Smooth muscle cell (in vitro differentiated cells): ENCODE measurements around the gene DCLRE1B. TPM values are rescaled to one million over a fixed set of nuclear protein-coding genes. Genes with fewer than 3 reads are reported as not detected.

Experiments
- DNase-seq: peaks from one replicate; lab custom pipeline; 2025; ENCODE audit not compliant: unreplicated experiment; lab: John Stamatoyannopoulos, UW
- H2AFZ ChIP-seq: fragments of 200-600 bp; sonication (generic); 2 replicates; pipeline ENCODE4 v1.6.0; 2016; ENCODE audit warnings: antibody characterized with exemption, low read depth, mild to moderate bottlenecking
- H3F3A ChIP-seq: fragments of 200-600 bp; sonication (generic); 2 replicates; pipeline ENCODE4 v1.6.0; 2017; ENCODE audit warnings: antibody characterized with exemption, low read depth
- H3K27ac ChIP-seq: fragments of 200-600 bp; sonication (generic); 2 replicates; pipeline ENCODE4 v1.5.1; 2016; ENCODE audit warnings: low read depth, mild to moderate bottlenecking
- H3K27me3 ChIP-seq: fragments of 200-600 bp; sonication (generic); 2 replicates; pipeline ENCODE4 v1.6.1; 2016; ENCODE audit warnings: low read depth, mild to moderate bottlenecking
- H3K36me3 ChIP-seq: fragments of 200-600 bp; sonication (generic); 2 replicates; pipeline ENCODE4 v1.5.1; 2016; ENCODE audit warnings: low read depth
- H3K4me1 ChIP-seq: fragments of 200-600 bp; sonication (generic); 2 replicates; pipeline ENCODE4 v1.5.1; 2016; ENCODE audit warnings: low read depth
- H3K4me2 ChIP-seq: fragments of 200-600 bp; sonication (generic); 2 replicates; pipeline ENCODE4 v1.6.0; 2016; ENCODE audit warnings: mild to moderate bottlenecking
- H3K4me3 ChIP-seq: fragments of 200-600 bp; sonication (generic); 2 replicates; pipeline ENCODE4 v1.5.1; 2016; ENCODE audit warnings: mild to moderate bottlenecking
- H3K79me2 ChIP-seq: fragments of 200-600 bp; sonication (generic); 2 replicates; pipeline ENCODE4 v1.6.0; 2016; ENCODE audit warnings: low read depth, mild to moderate bottlenecking
- H3K9ac ChIP-seq: fragments of 200-600 bp; sonication (generic); 2 replicates; pipeline ENCODE4 v1.6.0; 2016; ENCODE audit warnings: low read depth
- H3K9me3 ChIP-seq: fragments of 200-600 bp; sonication (generic); replicated peaks from 2 replicates; pipeline ENCODE4 v1.5.1; 2016; ENCODE audit warnings: low read depth
- H4K20me1 ChIP-seq: fragments of 200-600 bp; sonication (generic); 2 replicates; pipeline ENCODE4 v1.6.0; 2016; ENCODE audit warnings: low read depth
- CTCF ChIP-seq: fragments of 200-600 bp; sonication (generic); IDR thresholded peaks from 2 replicates; pipeline ENCODE4 v1.5.1; 2017; ENCODE audit warnings: borderline replicate concordance, mild to moderate bottlenecking, antibody characterized with exemption; ENCODE audit not compliant: insufficient read depth, poor library complexity, severe bottlenecking
- WGBS: methylation state at CpG from one replicate; pipeline ENCODE4 v1.1.7; 2016; ENCODE audit warnings: low lambda C conversion rate; 5-methylcytosine and 5-hydroxymethylcytosine counted together
- polyA plus RNA-seq: library from polyadenylated mRNA; unstranded; fragments of >200 nt; fragmentation: Nextera tagmentation; extraction: Ambion mirVana; gene quantifications from 2 replicates; pipeline ENCODE4 v1.2.1, GENCODE V29; 2016
- total RNA-seq: library from RNA; depleted of rRNA; stranded (reverse); fragments of >200 nt; gene quantifications from 2 replicates; pipeline ENCODE4 v1.2.3, GENCODE V29; 2014

Gene DCLRE1B
- total and polyA plus RNA-seq, 2 experiments from 2014 or later: 5.9 to 11.0 TPM

GRCh38 chr1:113935970-113936369 is 30.8 kb downstream of the DCLRE1B start:
- peaks cover 100% of the 10 kb centered on the region for H4K20me1 ChIP-seq
- 91% methylated on average over 1 of the region's 1 CpG for WGBS

GRCh38 chr1:113937146-113937545 is 32.0 kb downstream of the DCLRE1B start:
- no peaks in the 10 kb centered on the region for H3K36me3 ChIP-seq
- no peaks in the 10 kb centered on the region for H3K9me3 ChIP-seq
- no peak overlapping the region for H3K4me2 ChIP-seq
- H3K27ac ChIP-seq: no peak overlapping the region
- no peaks in the 10 kb centered on the region for H3K27me3 ChIP-seq
- H3K9ac ChIP-seq: no peak overlapping the region
- H2AFZ ChIP-seq: no peak overlapping the region
- peaks cover 87% of the 10 kb centered on the region for H3K79me2 ChIP-seq
- TF ChIP-seq CTCF: no peak
- H3K4me3 ChIP-seq: no peak overlapping the region
- WGBS: 86% methylated on average over 1 of the region's 1 CpG
- H3F3A ChIP-seq: no peaks in the 10 kb centered on the region
- peaks cover 98% of the 10 kb centered on the region for H4K20me1 ChIP-seq
- no peak for DNase-seq
- peaks cover under 1% of the 10 kb centered on the region for H3K4me1 ChIP-seq

More at GRCh38 chr1:113935970-113936369, 30.8 kb downstream of the DCLRE1B start:
- Histone ChIP-seq H3K4me1 (peaks cover 12% of the 10 kb centered on the region), H3K9me3 (no peaks in the 10 kb centered on the region), H3K4me2 (no peak overlapping the region), H3K27ac (no peak overlapping the region), H3K9ac (no peak overlapping the region), H3K36me3 (no peaks in the 10 kb centered on the region), H3K4me3 (no peak overlapping the region), H3K27me3 (no peaks in the 10 kb centered on the region), H3K79me2 (peaks cover 88% of the 10 kb centered on the region), H3F3A (no peaks in the 10 kb centered on the region), H2AFZ (no peak overlapping the region)
- no peak for DNase-seq
- TF ChIP-seq CTCF: no peak

- H3K9ac ChIP-seq: no peak overlapping the region
- H3F3A ChIP-seq: no peaks in the 10 kb centered on the region
- no peaks in the 10 kb centered on the region for H3K9me3 ChIP-seq
- 46% methylated on average over 5 of the region's 5 CpGs for whole genome bisulfite sequencing
- H3K27ac ChIP-seq: no peak overlapping the region
- no peaks in the 10 kb centered on the region for H3K27me3 ChIP-seq
- no peak overlapping the region for H3K4me2 ChIP-seq
- peaks cover 4% of the 10 kb centered on the region for H3K36me3 ChIP-seq
- peaks cover 98% of the 10 kb centered on the region for H4K20me1 ChIP-seq
- TF ChIP-seq CTCF: no peak
- no peak for DNase-seq
- no peak overlapping the region for H3K4me3 ChIP-seq
- H3K79me2 ChIP-seq: peaks cover 87% of the 10 kb centered on the region
- H2AFZ ChIP-seq: no peak overlapping the region
- H3K4me1 ChIP-seq: no peaks in the 10 kb centered on the region
Observed at GRCh38 chr1:113938192-113938591, 33.1 kb downstream of the DCLRE1B start.

GRCh38 chr1:113940365-113941244 is 35.5 kb downstream of the DCLRE1B start:
- Histone ChIP-seq H3K27me3 (no peaks in the 10 kb centered on the region), H3K36me3 (peaks cover 4% of the 10 kb centered on the region), H3F3A (peaks cover 2% of the 10 kb centered on the region), H3K79me2 (peaks cover 87% of the 10 kb centered on the region), H3K4me3 (no peak overlapping the region), H3K27ac (no peak overlapping the region), H2AFZ (no peak overlapping the region), H4K20me1 (peaks cover 96% of the 10 kb centered on the region), H3K4me2 (no peak overlapping the region), H3K4me1 (no peaks in the 10 kb centered on the region), H3K9ac (no peak overlapping the region), H3K9me3 (no peaks in the 10 kb centered on the region)
- WGBS: 95% methylated on average over 16 of the region's 16 CpGs
- DNase-seq: no peak
- no peak for TF ChIP-seq CTCF
